HEK293T (cell line): ENCODE results near the gene ERG.

Source experiments
- CTBP1 ChIP-seq: fragments of 450-650 bp; IDR thresholded peaks from 2 replicates; pipeline ENCODE4 v1.6.1; 2016; ENCODE audit warnings: borderline replicate concordance
- FOXA1 ChIP-seq: fragments of 450-650 bp; IDR thresholded peaks from 2 replicates; pipeline ENCODE4 v1.6.1; 2016; ENCODE audit warnings: mild to moderate bottlenecking
- FOXK2 ChIP-seq: fragments of 450-650 bp; IDR thresholded peaks from 2 replicates; pipeline ENCODE4 v1.6.1; 2016; ENCODE audit warnings: mild to moderate bottlenecking
- FOXM1 ChIP-seq: fragments of 450-650 bp; IDR thresholded peaks from 2 replicates; pipeline ENCODE4 v1.6.1; 2017; ENCODE audit warnings: mild to moderate bottlenecking, borderline replicate concordance
- L3MBTL2 ChIP-seq: fragments of 450-650 bp; conservative IDR thresholded peaks from 2 replicates; pipeline ENCODE4 v1.6.1; 2016; ENCODE audit warnings: mild to moderate bottlenecking
- LEF1 ChIP-seq: fragments of 450-650 bp; IDR thresholded peaks from 2 replicates; pipeline ENCODE4 v1.6.1; 2017; ENCODE audit warnings: mild to moderate bottlenecking, borderline replicate concordance
- NFRKB ChIP-seq: fragments of 450-650 bp; IDR thresholded peaks from 2 replicates; pipeline ENCODE4 v1.6.1; 2016; ENCODE audit warnings: mild to moderate bottlenecking, moderate library complexity
- SP1 ChIP-seq: fragments of 450-650 bp; IDR thresholded peaks from 2 replicates; pipeline ENCODE4 v1.6.1; 2017
- SUZ12 ChIP-seq: fragments of 450-650 bp; IDR thresholded peaks from 2 replicates; pipeline ENCODE4 v1.6.1; 2016; ENCODE audit warnings: mild to moderate bottlenecking
- TARDBP ChIP-seq: fragments of 450-650 bp; IDR thresholded peaks from 2 replicates; pipeline ENCODE4 v1.6.1; 2016
- ZNF384 ChIP-seq: fragments of 450-650 bp; IDR thresholded peaks from 2 replicates; pipeline ENCODE4 v1.6.1; 2016

DNA sequence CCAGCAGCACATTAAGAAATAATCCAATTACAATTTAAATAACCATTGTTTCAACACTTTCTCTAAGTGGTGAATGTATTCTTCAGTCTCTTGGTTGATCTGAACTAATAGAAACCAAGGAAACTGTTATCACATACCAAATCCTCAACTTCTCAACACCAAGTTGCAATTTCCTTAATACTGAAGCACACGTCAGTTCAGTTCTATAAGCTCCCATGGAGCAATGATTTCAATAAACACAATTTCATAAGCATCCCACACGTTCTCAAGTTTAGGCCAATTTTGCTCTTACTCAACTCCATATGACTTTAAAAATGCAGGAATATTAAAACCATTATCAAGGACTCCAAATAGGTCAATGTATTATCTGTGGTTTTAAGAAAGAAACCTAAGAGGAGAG is 5.8 kb upstream of the ERG start:
- no peak for TF ChIP-seq SUZ12
- no peak for TF ChIP-seq FOXA1
- TF ChIP-seq FOXM1, result no peak
- no peak for TF ChIP-seq FOXK2
- TF ChIP-seq CTBP1, result no peak
- no peak for TF ChIP-seq TARDBP
- TF ChIP-seq ZNF384, result no peak
- no peak for TF ChIP-seq SP1
- TF ChIP-seq NFRKB, result no peak
- TF ChIP-seq LEF1, result no peak
- no peak for TF ChIP-seq L3MBTL2
